Chondrocyte (in vitro differentiated cells): ENCODE results near the gene TMEM63B. TPM values are rescaled to one million over a fixed set of nuclear protein-coding genes. Genes with fewer than 3 reads are reported as not detected.

Source experiments
- total RNA-seq: library from RNA; stranded (reverse); gene quantifications from 3 replicates; pipeline ENCODE4 v1.2.1, GENCODE V29; 2021

The TMEM63B gene
- total RNA-seq, 1 donor from 2014 or later: 40.7 TPM

Other genes with a start within 250 kb of the TMEM63B start
- gene MRPL14, start 102 bp upstream of the TMEM63B start, total RNA-seq: 35.1 to 38.7 TPM (median 35.5 TPM) in 3 replicates
- 0.07 TPM in 1 of 3 replicates, not detected in the others for gene CAPN11, start 31.3 kb downstream of the TMEM63B start, total RNA-seq
- not detected in 3 replicates for gene MYMX, start 89.4 kb downstream of the TMEM63B start, total RNA-seq
- 161 to 231 TPM (median 221 TPM) in 3 replicates for gene SLC29A1, start 96.0 kb downstream of the TMEM63B start, total RNA-seq
- gene HSP90AB1, start 119.5 kb downstream of the TMEM63B start, total RNA-seq: 508 to 805 TPM (median 512 TPM) in 3 replicates
- gene SLC35B2, start 130.0 kb downstream of the TMEM63B start, total RNA-seq: 71.5 to 83.1 TPM (median 75.7 TPM) in 3 replicates
- gene NFKBIE, start 138.0 kb downstream of the TMEM63B start, total RNA-seq: 3.0 to 7.0 TPM (median 6.2 TPM) in 3 replicates
- 0.05 TPM in 1 of 3 replicates, not detected in the others for gene TMEM151B, start 142.9 kb downstream of the TMEM63B start, total RNA-seq
- 7.9 to 14.9 TPM (median 8.6 TPM) in 3 replicates for gene AARS2, start 185.8 kb downstream of the TMEM63B start, total RNA-seq
- not detected in 3 replicates for gene SPATS1, start 215.1 kb downstream of the TMEM63B start, total RNA-seq